Measurements from ENCODE around the gene AQP10. TPM values are rescaled to one million over a fixed set of nuclear protein-coding genes. Genes with fewer than 3 reads are reported as not detected.

Gene AQP10
- total and polyA plus RNA-seq, 2 donors (not counting 1 experiment from before 2014, with no cell fraction given): not detected

- Histone ChIP-seq H3K27me3 (ENCODE audit: control insufficient read depth, insufficient read depth, low read length) (no peaks in the 10 kb centered on the region), H3K27ac (ENCODE audit: insufficient read depth, low read length) (no peak overlapping the region), H2AFZ (ENCODE audit: low read length) (no peak overlapping the region), H3K79me2 (ENCODE audit: control insufficient read depth, insufficient read depth, low read length) (no peaks in the 10 kb centered on the region), H3K4me2 (ENCODE audit: extremely low read depth, insufficient read depth, low read length) (no peak overlapping the region), H3K9ac (ENCODE audit: insufficient read depth, low read length) (no peak overlapping the region), H3K9me3 (ENCODE audit: control insufficient read depth, insufficient read depth, low read depth, low read length) (no peaks in the 10 kb centered on the region), H4K20me1 (ENCODE audit: control insufficient read depth, extremely low read depth, insufficient read depth, low read length) (no peaks in the 10 kb centered on the region), H3K36me3 (ENCODE audit: control insufficient read depth, insufficient read depth, low read length) (peaks cover 37% of the 10 kb centered on the region), H3K4me3 (replicated peaks in 1 of 4; ENCODE audit: control extremely low read depth in 1 of 4, insufficient read depth in 1 of 4, low read depth in 3 of 4, low read length in 4 of 4) (no peak overlapping the region), H3K4me1 (ENCODE audit: control insufficient read depth, extremely low read depth, insufficient read depth, low read length) (peaks cover 11% of the 10 kb centered on the region)
- DNase-seq (ENCODE audit: low read depth in 2 of 2): no peak
- TF ChIP-seq EZH2 (IDR thresholded peaks at IDR 0.05; ENCODE audit: low read length, missing control alignments): no peak
- no peak for TF ChIP-seq CTCF (conservative IDR thresholded peaks at IDR 0.05 in 1 of 2, IDR thresholded peaks at IDR 0.05 in 1 of 2; ENCODE audit: low read depth in 1 of 2, low read length in 2 of 2)
These were observed 28.2 kb downstream of the AQP10 start for GRCh38 chr1:154349121-154349520.

- no peaks in the 10 kb centered on the region for H3K27me3 ChIP-seq (ENCODE audit: control insufficient read depth, insufficient read depth, low read length)
- DNase-seq (ENCODE audit: low read depth in 2 of 2): no peak
- H3K4me1 ChIP-seq (ENCODE audit: control insufficient read depth, extremely low read depth, insufficient read depth, low read length): peaks cover 11% of the 10 kb centered on the region
- no peaks in the 10 kb centered on the region for H3K9me3 ChIP-seq (ENCODE audit: control insufficient read depth, insufficient read depth, low read depth, low read length)
- H3K27ac ChIP-seq (ENCODE audit: insufficient read depth, low read length): no peak overlapping the region
- H4K20me1 ChIP-seq (ENCODE audit: control insufficient read depth, extremely low read depth, insufficient read depth, low read length): no peaks in the 10 kb centered on the region
- H2AFZ ChIP-seq (ENCODE audit: low read length): no peak overlapping the region
- no peak overlapping the region for H3K4me3 ChIP-seq (replicated peaks in 1 of 4; ENCODE audit: control extremely low read depth in 1 of 4, insufficient read depth in 1 of 4, low read depth in 3 of 4, low read length in 4 of 4)
- H3K79me2 ChIP-seq (ENCODE audit: control insufficient read depth, insufficient read depth, low read length): no peaks in the 10 kb centered on the region
- no peak overlapping the region for H3K4me2 ChIP-seq (ENCODE audit: extremely low read depth, insufficient read depth, low read length)
- no peak overlapping the region for H3K9ac ChIP-seq (ENCODE audit: insufficient read depth, low read length)
- H3K36me3 ChIP-seq (ENCODE audit: control insufficient read depth, insufficient read depth, low read length): peaks cover 25% of the 10 kb centered on the region
- TF ChIP-seq EZH2 (IDR thresholded peaks at IDR 0.05; ENCODE audit: low read length, missing control alignments): no peak
- TF ChIP-seq CTCF (conservative IDR thresholded peaks at IDR 0.05 in 1 of 2, IDR thresholded peaks at IDR 0.05 in 1 of 2; ENCODE audit: low read depth in 1 of 2, low read length in 2 of 2): no peak
These were observed 29.5 kb downstream of the AQP10 start for GRCh38 chr1:154350383-154350782.

GRCh38 chr1:154351363-154352068 lies 30.6 kb downstream of the AQP10 start:
- no peak for DNase-seq (ENCODE audit: low read depth in 2 of 2)
- Histone ChIP-seq H3K9me3 (ENCODE audit: control insufficient read depth, insufficient read depth, low read depth, low read length) (no peaks in the 10 kb centered on the region), H4K20me1 (ENCODE audit: control insufficient read depth, extremely low read depth, insufficient read depth, low read length) (no peaks in the 10 kb centered on the region), H3K4me3 (replicated peaks in 1 of 4; ENCODE audit: control extremely low read depth in 1 of 4, insufficient read depth in 1 of 4, low read depth in 3 of 4, low read length in 4 of 4) (no peak overlapping the region), H2AFZ (ENCODE audit: low read length) (no peak overlapping the region), H3K36me3 (ENCODE audit: control insufficient read depth, insufficient read depth, low read length) (peaks cover 16% of the 10 kb centered on the region), H3K4me2 (ENCODE audit: extremely low read depth, insufficient read depth, low read length) (no peak overlapping the region), H3K27me3 (ENCODE audit: control insufficient read depth, insufficient read depth, low read length) (peaks cover 4% of the 10 kb centered on the region), H3K27ac (ENCODE audit: insufficient read depth, low read length) (no peak overlapping the region), H3K9ac (ENCODE audit: insufficient read depth, low read length) (no peak overlapping the region), H3K4me1 (ENCODE audit: control insufficient read depth, extremely low read depth, insufficient read depth, low read length) (peaks cover 11% of the 10 kb centered on the region), H3K79me2 (ENCODE audit: control insufficient read depth, insufficient read depth, low read length) (no peaks in the 10 kb centered on the region)
- TF ChIP-seq CTCF (conservative IDR thresholded peaks at IDR 0.05 in 1 of 2, IDR thresholded peaks at IDR 0.05 in 1 of 2; ENCODE audit: low read depth in 1 of 2, low read length in 2 of 2): no peak
- no peak for TF ChIP-seq EZH2 (IDR thresholded peaks at IDR 0.05; ENCODE audit: low read length, missing control alignments)

Data from fibroblast of lung (primary cell).